GM12873 (cell line): Measurements from ENCODE around the gene ELMO1.

Experiments
- TF ChIP-seq, protein P1 (sequence below): IDR thresholded peaks from 2 replicates; pipeline ENCODE4 v1.5.1; 2012; ENCODE audit warnings: low read depth, mild to moderate bottlenecking, moderate library complexity, low read length, control low read depth; ENCODE audit not compliant: insufficient read depth; ENCODE audit errors: missing control alignments

The ELMO1 gene

DNA sequence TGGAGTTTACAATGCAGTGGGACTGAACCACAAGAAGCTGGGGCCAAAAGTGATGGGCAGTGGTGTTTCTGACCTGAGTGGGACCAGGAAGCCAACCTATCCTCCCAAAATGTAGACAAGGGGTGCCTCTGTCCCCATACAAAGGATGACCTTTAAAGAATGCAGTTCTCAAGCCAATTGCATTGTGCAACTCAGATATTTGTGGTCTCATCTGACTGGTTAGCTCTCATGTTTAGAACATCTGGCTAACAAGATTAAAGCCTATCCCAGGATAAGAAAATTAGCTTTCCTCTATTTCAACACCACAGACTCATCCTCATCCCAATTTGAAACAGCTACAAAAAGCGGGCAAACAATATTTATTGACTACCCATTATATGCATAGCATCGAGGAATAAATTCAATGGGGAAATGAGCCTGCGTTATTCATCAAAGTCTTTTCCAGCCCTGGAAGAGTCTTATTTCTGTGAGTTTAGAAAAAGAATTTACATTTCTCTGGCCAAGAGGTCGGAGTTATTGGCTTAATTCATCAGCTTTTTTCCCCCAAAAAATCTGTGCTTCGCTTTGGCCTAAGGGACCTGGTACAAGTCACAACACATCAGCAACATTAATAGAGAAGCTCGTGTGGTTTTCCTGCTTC, 26.7 kb downstream of the ELMO1 start:
- TF ChIP-seq, protein P1, sequence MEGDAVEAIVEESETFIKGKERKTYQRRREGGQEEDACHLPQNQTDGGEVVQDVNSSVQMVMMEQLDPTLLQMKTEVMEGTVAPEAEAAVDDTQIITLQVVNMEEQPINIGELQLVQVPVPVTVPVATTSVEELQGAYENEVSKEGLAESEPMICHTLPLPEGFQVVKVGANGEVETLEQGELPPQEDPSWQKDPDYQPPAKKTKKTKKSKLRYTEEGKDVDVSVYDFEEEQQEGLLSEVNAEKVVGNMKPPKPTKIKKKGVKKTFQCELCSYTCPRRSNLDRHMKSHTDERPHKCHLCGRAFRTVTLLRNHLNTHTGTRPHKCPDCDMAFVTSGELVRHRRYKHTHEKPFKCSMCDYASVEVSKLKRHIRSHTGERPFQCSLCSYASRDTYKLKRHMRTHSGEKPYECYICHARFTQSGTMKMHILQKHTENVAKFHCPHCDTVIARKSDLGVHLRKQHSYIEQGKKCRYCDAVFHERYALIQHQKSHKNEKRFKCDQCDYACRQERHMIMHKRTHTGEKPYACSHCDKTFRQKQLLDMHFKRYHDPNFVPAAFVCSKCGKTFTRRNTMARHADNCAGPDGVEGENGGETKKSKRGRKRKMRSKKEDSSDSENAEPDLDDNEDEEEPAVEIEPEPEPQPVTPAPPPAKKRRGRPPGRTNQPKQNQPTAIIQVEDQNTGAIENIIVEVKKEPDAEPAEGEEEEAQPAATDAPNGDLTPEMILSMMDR = no peak

DNA sequence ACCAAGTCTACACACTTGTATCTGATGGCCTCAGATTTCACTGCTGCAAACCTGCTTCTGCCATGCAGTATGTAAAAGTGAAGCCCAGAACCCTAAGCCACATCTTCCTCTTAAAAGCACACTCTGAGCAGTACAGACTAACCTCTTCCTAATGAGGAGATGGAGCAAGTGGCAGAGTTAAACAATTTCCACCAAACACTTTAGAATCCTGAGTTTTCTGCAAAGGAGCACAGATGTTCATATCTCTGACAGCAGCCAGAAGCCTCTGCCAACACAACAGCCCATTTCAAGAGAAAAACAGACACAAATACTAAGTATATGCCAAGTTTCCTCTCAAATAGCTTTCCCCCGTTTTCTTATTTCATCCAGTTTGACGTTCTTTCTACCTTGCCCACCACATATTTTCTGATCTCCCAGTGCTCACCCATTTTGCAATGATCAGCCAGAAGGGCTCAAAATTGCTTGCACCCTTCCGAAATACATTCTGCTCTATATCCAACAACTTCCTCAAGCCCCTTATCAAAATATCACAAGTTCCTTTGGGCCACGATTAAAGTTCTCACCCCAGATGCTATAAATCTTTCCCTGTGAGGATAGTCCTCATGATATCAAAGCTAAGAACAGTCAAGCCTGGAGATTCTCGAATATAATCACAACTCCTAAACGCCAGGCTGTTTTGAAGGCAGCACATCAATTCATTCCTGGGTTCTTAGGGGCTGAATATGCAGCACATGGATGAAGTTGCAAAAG, 27.5 kb downstream of the ELMO1 start:
- TF ChIP-seq, protein P1 = no peak

DNA sequence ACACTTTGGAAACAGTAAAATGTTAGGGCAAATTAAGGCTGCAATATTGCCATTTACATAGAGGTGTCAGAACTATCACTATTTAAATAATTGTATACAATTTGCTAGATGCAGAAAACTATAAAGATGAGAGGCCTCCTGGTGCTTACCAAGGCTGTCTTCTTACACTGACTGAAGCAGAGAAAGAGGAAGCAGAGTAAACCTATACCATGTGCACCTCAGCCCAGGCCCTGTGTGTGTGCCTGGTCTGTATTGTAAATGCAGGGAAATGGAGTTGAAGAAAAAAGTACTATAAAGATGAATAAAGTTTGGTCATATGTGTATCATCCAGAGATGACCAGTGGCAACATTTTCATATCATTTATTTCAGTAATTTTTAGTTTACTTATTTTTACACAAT, 29.2 kb downstream of the ELMO1 start:
- TF ChIP-seq, protein P1 = no peak

DNA sequence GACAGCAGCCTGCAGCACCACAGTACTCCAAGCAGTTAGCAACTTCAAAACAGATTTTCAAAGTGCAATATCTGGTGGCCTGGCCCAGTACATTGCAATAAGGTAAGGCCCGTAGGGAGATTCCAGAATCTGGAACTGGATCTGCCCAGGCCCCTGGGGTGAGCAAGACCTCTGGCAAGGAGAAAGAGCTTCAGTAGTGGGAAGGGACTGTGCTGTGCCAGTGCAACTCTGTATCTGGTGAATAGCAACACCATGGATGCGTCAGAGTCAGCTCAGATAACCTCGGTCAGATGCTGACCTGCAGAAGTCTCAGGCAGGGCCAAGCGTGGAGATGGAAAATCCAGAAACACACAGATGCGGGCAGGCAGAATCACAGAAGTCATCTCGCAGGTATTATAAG, 30.3 kb downstream of the ELMO1 start:
- TF ChIP-seq, protein P1 = no peak

DNA sequence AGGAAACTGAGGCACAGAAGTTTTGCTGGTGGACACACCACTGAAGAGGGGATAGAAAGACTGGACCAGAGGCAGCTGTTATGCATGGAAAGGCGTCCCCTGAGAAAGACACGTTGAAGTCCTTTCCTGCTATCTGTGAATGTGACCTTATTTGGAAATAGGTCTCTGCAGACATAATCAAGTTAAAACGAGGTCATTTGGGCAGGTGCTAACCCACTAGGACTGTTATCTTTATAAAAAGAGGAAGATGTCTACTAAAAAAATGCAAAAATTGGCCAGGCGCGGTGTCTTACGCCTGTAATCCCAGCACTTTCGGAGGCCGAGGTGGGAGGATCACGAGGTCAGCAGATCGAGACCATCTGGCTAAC, 31.6 kb downstream of the ELMO1 start:
- TF ChIP-seq, protein P1 = no peak

DNA sequence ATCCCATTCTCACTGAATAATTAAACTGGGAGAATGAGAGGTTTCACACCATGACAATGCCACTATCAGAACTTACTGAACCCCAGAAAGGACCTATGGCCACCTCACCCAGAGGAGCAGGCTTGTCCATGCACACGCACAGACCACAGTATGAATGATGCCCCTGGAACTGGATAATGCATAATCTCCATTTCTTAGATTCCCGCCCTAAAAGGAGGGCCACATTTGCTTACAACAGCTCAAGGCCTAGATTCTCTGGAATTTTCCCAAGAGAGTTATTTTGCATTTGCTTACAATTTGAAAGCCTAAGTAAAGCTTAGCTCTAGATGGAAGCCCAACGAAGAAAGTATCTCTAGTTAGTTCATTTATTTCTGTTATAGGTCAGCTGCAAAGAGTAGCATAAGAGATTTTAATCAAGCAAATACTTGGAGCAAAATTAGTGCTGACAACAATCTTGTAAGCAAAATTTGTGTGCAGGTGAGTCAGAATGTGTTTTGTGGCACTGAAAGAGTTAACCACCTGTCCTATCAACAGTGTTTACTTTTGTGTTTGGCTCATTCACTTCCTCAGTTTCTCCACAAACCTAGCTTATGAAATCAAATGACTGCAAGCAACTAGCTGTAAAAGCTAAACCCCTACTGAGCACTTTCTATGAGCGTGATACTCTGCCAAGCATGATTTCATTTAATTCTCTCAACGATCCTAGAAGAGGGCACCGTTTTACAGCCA, 32.1 kb downstream of the ELMO1 start:
- TF ChIP-seq, protein P1 = no peak

DNA sequence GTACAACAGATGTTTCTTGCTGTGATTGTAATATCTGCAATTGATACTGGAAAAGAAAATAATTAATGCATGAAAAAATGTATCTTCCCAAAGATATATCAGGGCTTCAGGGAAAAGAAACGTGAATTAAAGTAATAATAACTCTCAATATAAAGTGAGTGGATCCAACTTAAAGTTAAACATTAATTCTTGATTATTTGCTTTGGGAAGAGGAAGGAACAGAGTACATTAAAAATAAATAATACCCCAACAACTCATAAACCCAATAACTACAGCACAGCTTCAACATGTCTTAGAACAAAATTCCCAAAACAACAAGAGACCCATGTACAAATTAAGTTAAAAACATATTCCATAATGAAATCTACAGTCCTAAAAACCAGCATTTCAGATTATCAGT, 33.0 kb downstream of the ELMO1 start:
- TF ChIP-seq, protein P1 = no peak
